HG02678 (cell line): Measurements from ENCODE around the gene IRF7.
"Not testable (repeated sequence)": the region's sequence is repeated elsewhere in the genome, so short reads cannot be mapped to it uniquely, and the experiment has no call there.

Source experiments
- ATAC-seq: cut with Tn5 transposase; IDR thresholded peaks from one replicate; pipeline ENCODE4 v1.9.1; 2021; ENCODE audit warnings: mild to moderate bottlenecking, moderate library complexity; ENCODE audit not compliant: unreplicated experiment

Gene IRF7

DNA sequence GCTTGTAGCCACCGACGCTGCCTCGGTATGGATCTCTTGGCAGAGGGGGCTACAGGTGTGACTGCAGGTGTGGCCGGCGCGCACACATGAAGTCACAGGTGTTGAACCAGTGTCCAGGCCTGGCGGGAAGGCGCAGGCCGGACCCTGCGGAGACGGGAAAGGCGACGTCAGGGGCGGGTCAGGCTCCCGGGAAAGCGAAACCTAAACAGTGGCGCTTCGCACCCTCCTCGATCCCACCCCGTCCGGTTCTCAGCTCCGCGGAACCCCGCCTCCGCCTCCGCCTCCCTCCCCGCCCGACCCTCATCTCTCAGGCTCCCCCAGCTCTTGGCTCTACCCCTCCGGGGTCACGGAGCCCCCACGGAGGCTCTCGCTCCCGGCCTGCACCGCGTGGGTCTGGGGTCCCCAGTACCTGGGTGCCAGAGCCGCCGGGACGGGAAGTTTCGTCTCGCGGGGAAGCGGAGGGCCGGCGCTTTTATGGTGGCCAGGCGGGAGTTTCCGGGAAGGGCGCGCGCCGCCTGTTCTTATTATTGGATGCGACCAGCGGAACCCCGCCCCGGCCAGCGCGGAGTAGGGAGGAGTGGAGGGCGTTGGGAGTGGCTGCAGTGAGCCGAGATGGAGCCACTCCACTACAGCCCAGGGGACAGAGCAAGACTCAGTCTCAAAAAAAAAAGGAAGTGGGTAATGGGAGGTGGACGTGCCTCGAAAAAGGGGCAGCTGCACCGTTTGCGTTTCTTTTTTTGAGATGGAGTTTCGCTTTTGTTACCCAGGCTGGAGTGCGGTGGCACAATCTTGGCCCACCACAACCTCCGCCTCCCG lies at the start of gene IRF7:
Gene IRF7, minus strand, starts transcription at position 447 of the 816 bp plus-strand sequence. CDS start 586 bp downstream, outside the sequence.
- ATAC-seq = peak; percentile 77

DNA sequence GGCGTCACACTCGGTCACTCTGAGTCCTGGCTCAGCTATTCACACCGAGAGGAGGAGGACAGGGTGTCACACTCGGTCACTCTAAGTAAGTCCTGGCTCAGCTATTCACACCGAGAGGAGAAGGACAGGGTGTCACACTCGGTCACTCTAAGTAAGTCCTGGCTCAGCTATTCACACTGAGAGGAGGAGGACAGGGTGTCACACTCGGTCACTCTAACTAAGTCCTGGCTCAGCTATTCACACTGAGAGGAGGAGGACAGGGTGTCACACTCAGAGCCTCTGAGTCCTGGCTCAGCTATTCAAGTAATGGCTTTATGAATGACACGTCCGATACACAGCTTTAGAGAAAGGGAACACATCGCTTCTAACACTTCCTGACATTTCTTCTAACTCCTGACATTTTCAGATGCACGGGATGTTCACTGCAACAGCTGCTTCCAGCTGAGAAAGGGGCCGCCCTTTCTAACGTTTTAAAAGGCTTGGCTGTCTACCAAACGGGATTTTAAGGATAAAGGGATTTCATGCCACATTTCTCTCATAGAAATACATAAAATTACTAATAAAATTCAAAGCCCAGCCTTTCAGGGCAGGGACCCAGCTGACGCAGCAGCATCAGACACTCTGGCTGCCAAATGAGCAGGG lies 49.4 kb upstream of the IRF7 start:
- no peak for ATAC-seq

DNA sequence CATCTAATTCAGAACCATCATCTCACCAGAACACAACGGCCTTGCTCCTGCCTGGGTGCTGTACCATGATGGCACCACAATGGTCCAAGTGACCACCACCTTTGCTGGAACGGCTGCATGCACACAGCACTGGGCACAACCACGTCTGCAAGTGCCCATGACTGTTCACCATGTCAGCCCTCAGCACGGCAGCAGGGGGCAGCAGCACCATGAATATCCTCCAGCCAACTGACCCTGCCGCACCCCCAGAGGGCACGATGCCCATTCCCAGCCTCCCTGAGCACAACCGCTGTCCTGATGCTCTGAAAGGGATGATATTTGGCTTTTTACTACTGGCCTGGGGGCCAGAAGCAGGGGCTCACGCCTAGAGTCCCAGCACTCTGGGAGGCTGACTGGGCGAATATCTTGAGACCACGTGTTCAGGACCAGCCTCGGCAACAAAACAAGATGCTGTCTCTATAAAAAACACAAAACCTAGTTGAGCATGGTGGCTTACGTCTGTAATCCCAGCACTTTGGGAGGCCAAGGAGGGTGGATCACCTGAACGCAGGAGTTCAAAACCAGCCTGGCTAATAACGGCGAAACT lies 47.0 kb upstream of the IRF7 start:
- ATAC-seq = no peak

DNA sequence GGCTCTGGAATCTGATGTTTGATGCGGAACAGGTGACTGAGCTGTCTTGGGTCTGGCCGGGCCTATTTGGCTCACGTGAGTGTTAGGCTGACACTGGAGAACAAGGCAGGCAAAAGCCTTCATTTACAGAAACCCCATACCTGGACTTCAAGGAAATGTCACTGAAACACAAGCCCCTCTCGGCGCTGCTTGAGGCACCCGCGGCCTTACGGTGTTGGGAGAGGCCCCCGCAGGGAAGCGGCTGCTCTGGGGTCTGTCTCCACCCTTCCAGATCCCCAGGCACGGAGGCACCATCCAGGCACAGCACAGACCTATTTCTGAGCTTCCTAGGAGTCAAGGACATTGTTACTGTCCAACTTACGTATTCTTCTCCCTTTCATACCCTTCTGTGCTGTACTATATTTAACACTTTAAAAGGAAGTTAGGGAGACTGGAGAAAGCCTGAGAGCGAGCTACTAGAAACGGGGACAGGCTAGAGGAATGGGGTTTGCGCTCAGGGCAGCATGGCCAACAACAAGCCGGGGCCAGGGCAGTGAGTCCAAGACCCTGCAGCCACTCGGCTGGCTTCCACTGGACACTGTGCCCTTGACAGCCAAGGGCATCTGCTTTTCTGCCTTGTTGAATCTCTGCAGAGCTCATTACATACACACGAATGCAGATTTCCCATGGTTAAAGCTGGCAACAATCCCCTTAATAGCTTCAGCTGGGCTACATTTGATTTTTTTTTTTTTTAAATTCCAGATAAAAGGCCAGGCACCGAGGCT lies 45.1 kb upstream of the IRF7 start:
- ATAC-seq = no peak

DNA sequence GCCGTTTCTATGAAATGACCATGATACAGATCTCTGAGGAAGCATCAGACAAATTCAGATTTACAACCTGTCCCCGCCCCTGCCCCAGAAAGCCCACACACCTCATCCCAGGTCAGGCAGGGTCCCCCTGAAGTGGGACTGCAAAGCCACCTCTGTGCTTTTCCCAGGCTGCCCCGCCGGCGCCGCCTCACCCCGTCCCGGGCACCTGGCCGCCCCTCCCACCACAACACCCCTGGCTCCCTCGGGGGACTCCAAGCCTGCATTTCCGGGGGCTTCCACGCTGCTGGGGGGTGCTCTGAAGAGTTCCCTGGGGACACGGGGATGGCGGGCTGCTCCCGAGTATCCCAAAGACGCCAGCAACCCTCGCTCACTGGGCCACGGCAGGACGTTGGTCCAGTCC lies 44.5 kb upstream of the IRF7 start:
- ATAC-seq = no peak

DNA sequence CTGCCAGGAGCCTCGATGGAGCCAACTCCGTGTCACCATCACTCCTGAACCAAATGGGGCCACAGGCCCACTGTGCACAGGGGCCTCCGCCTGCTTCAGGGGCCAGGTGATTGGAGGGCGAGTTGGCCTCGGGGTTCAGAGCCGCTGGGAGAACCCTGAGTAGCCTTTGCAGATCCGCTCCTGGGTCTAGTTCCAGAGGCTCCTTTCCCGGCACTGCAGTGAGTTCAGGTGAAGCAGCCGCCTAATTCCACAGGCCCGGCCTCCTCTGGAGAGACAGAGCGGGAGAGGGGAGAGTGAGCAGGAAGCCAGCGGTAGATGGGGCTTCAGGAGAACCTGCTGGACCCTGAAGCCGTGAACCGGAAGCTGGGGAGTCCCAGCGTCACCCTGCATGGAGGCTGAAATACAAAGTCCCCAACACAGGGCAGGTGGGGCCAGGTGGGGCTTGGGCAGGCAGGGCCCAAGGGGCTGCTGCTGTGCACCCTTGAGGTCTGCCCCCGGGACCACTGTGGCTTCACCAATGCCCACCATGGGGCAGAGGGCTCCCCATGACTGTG lies 43.9 kb upstream of the IRF7 start:
- no peak for ATAC-seq

DNA sequence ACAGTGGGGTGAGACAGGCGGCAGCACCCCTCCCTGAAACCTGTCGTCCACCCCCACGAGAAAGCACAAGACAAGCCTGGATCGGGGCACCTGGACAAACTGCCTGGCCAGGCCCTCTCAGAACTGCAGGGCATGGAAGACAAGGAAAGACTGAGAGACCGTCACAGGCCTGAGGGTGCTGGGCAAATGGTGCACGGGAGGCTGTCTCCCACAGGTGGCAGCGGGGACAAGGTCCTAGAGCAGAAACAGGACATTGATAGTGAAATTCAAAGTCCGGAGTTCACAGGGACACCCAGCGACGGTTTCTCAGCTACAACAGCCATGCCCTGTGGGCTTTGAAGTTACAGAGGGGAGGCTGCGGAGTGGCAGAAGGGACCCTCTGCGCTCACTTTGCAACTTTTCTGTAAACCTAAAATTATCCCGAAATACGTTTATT lies 42.0 kb upstream of the IRF7 start:
- ATAC-seq = no peak

DNA sequence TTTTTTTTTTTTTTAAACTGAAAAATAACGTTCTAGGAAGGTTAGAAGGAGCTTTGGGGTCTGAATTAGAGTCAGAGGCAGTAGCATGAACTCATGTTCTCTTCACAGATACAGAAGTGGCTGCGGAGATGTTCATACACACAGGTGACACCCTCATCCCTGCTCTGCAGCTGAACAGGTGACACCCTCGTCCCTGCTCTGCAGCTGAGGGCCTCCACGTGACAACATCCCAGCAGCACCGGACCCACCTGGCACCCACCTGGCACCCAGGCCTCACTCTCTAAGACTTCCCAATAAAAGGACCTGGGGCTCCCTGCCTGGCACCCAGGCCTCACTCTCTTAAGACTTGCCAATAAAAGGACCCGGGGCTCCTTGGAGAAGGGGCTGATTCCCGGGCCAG lies 41.1 kb upstream of the IRF7 start:
- no peak for ATAC-seq

DNA sequence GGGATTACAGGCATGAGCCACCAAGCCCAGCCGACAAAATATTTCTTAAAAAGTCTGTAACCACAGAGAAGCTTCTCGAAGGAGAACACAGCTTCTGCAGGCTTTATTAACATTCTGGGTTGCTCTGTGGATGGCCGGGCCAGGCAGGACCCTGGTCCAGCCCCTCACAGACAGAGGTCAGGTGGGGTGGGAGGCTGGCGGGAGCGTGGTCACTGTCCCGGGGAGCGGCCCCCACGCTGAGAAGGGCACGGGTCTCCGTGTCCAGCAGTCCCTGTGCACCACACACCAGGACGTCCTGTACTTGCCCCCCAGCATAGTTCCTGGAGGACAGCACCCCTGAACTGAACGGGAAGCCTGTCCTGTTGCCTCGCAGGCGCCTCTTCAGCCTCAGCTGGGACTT lies 40.7 kb upstream of the IRF7 start:
- no peak for ATAC-seq

DNA sequence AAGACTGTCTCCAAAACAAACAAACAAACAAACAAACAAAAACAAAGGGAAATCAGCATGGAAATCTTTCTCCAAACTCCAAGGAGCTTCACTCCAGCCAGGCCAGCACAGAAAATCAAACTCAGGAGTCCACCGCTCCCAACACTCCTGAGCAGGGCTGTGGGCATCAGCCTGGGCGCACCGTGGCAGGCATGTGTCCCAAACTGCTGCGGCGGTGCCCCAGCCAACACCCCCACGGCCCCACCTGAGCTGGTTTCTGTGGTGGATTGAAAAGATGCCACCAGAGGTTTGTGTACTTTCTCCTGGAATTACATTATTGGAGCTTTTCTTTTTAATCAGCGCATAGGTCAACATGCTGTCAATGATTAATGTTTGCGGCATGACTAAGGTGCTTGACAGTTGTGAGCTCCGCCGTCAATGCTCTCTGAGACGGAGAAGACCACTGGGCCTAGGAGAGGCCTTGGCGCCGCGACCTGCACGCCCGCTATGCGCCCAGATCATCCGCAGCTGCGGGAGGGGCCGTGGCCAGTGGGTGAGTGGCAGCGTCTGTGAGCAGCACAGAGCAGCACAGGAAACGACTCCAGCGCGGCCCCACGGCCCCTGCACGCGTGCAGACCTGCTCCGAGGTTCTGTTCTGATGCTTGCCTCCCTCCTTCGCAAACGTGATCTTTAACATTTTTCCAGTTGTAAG lies 39.4 kb upstream of the IRF7 start:
- ATAC-seq = no peak

DNA sequence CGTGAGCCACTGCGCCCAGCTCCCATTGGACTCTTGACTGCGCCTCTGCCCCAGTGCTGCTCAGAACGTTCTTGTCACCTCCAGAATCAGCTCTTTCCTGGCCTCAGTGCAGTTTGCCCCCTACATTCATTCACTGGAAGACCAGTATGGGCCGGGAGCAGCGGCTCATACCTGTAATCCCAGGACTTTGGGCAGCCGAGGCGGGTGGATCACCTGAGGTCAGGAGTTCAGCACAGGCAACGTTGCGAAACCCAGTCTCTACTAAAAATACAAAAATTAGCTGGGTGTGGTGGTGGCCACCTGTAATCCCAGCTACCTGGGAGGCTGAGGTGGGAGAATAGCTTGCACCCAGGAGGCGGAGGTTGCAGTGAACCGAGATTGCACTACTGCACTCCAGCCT lies 38.7 kb upstream of the IRF7 start:
- ATAC-seq = not testable (repeated sequence)

DNA sequence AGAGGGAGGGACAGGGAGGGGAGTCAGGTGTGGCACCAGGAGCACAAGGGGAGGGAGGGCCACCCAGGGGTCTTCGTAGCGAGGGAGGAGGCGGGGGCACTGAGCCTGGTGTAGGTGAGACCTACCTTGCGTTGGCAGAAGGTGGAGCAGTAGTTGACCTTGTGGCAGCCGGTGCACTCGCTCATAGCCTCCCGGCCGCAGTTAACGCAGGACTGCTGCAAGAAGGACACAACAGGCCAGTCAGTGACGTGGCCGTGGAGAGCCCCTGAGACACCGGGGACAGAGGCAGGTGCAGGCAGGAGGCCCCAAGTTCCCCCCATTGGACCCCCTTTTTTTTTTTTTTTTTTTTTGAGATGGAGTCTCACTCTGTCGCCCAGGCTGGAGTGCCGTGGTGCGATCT lies 38.1 kb upstream of the IRF7 start:
- no peak for ATAC-seq

DNA sequence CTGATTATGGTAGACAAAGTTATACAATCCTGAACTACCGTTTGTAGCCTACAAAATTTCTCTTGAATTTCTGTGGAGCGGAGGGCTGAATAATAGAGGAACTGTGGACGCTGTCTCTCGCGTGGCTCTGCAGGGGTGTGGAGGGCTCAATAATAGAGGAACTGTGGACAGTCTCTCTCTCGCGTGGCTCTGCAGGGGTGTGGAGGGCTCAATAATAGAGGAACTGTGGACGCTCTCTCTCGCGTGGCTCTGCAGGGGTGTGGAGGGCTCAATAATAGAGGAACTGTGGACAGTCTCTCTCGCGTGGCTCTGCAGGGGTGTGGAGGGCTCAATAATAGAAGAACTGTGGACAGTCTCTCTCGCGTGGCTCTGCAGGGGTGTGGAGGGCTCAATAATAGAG lies 37.4 kb upstream of the IRF7 start:
- ATAC-seq = not testable (repeated sequence)

DNA sequence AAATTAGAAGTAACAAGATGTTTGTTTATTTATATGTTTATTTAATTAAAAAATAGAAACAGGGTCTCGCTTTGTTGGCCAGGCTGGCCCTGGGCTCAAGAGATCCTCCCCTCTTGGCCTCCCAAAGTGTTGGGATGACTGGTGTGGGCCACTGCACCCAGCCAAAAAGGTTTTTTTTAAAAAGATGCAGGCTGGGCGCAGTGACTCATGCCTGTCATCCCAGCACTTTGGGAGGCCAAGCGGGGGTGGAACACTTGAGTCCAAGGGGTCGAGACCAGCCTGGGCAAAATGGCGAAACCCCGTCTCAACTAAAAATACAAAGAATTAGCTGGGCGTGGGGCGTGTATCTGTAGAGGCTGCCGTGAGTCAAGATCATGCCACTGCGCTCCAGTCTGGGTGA lies 34.7 kb upstream of the IRF7 start:
- ATAC-seq = no peak

DNA sequence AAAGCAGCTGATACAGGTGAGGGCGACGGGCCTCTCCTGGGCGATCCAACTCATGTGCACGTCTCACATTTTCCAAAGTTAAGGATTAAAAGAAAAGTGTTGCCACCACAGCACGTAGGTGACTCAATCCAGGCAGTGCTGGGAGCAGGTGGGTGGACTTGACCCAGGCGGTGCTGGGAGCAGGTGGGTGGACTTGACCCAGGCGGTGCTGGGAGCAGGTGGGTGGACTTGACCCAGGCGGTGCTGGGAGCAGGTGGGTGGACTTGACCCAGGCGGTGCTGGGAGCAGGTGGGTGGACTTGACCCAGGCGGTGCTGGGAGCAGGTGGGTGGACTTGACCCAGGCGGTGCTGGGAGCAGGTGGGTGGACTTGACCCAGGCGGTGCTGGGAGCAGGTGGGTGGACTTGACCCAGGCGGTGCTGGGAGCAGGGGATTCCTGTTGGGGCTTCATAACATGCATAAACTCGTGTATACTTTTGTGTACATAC lies 32.0 kb upstream of the IRF7 start:
- ATAC-seq = not testable (repeated sequence)

DNA sequence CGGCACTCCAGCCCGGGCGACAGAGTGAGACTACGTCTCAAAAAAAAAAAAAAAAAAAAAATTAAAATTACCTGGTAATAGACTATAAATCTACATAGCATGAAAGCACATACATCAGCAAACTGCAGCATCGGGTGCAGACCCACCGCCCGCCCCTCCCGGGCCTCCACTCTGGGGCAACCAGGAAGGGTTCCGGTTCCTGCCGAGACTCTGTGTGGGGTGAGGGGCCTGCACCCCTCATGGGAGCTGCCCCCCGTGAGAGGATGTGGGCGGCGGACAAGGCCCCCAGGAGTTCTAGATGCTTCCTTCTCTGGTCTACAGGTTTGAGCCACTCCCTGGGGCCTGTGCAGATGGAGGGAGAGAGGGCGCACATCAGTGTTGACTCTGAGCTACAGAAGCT lies 30.5 kb upstream of the IRF7 start:
- ATAC-seq = no peak

DNA sequence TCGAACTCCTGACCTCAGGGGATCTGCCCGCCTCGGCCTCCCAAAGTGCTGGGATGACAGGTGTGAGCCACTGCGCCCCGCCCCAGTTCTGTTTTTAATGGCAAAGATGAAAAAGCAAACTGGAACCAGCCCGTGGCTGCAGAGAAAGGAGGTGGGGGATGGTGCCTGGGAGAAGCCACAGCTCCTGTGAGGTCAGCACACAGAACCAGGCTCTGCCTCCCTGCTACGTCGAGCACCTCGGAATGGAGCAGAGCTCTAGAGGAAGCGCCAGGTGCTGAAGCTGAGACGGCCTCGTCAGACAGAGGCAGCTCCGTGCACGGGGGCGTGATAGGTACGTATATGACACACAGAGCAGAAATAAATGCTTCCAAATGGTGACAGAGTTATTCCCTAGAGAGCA lies 29.8 kb upstream of the IRF7 start:
- no peak for ATAC-seq

DNA sequence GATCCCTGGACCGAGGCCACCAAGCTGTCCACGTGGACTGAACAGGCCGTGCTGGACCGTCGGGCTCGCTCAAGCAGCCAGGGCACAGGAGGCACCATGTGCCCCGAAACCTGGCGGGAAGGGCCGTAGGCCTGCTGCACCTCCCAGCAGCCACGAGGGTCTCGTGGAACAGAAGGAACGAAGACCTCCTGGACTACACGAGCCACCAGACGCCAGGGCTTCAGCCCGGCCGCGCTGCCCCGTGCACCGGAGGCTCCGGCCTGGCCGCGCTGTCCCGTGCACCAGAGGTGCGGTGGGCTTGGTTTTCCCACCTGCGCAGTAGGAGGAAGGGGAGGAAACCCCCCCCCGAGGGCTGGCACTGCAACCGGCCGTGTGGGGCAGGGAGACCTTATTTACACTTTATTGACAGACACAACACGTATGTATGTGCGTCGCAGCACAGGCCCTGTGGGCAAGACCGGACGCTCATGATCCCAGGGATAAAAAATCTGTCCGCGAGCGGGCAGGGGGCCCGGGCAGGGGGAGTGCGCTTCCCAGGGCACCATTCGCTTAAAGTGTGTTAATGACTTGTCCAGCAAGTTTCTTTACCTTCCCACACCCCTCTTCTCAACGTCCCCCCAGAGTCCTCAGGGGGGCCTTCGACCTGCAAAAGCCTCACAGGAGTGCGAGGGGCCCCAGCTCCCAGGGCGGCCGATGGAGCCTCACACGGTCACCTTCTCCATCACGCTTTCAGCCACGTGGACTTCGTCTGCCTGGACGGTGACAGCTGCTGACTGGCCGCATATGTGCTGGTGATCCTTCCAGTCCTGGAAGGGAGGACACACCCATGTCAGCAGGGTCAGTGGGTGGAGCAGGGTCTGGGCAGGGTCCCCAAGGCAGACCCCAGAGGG lies 28.3 kb upstream of the IRF7 start:
- no peak for ATAC-seq

DNA sequence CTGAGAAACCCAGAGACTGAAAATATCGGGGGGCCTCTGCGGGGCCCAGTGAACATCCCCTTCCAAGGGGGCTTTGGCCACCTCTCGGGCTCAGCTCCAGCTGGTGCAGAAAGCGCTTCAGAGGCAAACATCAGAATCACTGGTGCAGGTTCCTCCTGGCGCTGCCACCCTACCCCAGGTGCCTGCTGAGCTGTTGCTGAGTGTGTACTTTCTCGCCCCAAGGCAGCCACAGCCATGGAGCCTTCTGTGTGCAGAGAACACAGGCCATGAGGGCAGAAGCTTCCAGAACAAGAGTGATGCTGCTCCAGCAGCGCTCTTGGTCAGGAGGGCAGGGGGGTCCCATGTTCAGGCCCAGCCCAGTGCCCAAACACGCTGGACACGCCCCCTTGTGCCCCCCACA lies 27.6 kb upstream of the IRF7 start:
- ATAC-seq = no peak
